ENCODE measurements around the gene DGKQ.
A peak's percentile ranks its signal among the peaks of the same experiment; 100 is the strongest.
"Not testable (repeated sequence)": the region's sequence is repeated elsewhere in the genome, so short reads cannot be mapped to it uniquely, and the experiment has no call there.

The DGKQ gene

GRCh38 chr4:947491-947971, 25.8 kb downstream of the DGKQ start:
- DNase-seq = no peak

GRCh38 chr4:946517-947471, 26.6 kb downstream of the DGKQ start:
- no peak for DNase-seq

GRCh38 chr4:946103-946450, 27.3 kb downstream of the DGKQ start:
- DNase-seq = no peak

GRCh38 chr4:945274-946102, 27.9 kb downstream of the DGKQ start:
- no peak for DNase-seq

- not testable (repeated sequence) for DNase-seq
These were observed 33.9 kb downstream of the DGKQ start for GRCh38 chr4:939508-939907.

- DNase-seq = no peak
These were observed 40.7 kb downstream of the DGKQ start for GRCh38 chr4:932713-933070.

GRCh38 chr4:931960-932712, 41.2 kb downstream of the DGKQ start, which contains the start of the genes GAK and TMEM175:
Gene GAK, minus strand, starts transcription at chr4:932316. Its CDS starts 129 bp downstream, at chr4:932187.
Gene TMEM175, plus strand, starts transcription at chr4:932460. Its CDS starts 15,280 bp downstream, at chr4:947740.
- peak; percentile 95 to 96 for DNase-seq

- DNase-seq = no peak
These were observed 42.0 kb downstream of the DGKQ start for GRCh38 chr4:931194-931959.

- DNase-seq = no peak
These were observed 42.6 kb downstream of the DGKQ start for GRCh38 chr4:930827-931193.

- DNase-seq = peak in 1 of 2 experiments; percentile 3
These were observed 43.3 kb downstream of the DGKQ start for GRCh38 chr4:930028-930551.

- DNase-seq = no peak
These were observed 44.1 kb downstream of the DGKQ start for GRCh38 chr4:929096-929765.

- DNase-seq = not testable (repeated sequence)
These were observed 45.8 kb downstream of the DGKQ start for GRCh38 chr4:927566-927965.

- no peak for DNase-seq
These were observed 46.8 kb downstream of the DGKQ start for GRCh38 chr4:926538-926937.

- no peak for DNase-seq
These were observed 47.4 kb downstream of the DGKQ start for GRCh38 chr4:925771-926500.

GRCh38 chr4:925171-925570, 48.2 kb downstream of the DGKQ start:
- DNase-seq = no peak

GRCh38 chr4:924107-925096, 49.0 kb downstream of the DGKQ start:
- DNase-seq = peak; percentile 43 to 65

- no peak for DNase-seq
These were observed 51.5 kb downstream of the DGKQ start for GRCh38 chr4:921830-922331.

- DNase-seq = not testable (repeated sequence)
These were observed 54.2 kb downstream of the DGKQ start for GRCh38 chr4:919004-919680.

Measured in NCI-H187 (cell line).